GM23338 (cell line): ENCODE measurements around the gene ILK. TPM values are rescaled to one million over a fixed set of nuclear protein-coding genes. Genes with fewer than 3 reads are reported as not detected.

Source experiments
- ATAC-seq: fragments of 200-7000 bp; cut with Tn5 transposase; 3 replicates; pipeline ENCODE4 v1.9.1; 2020
- DNase-seq: peaks from one replicate; pipeline ENCODE4 v3.0.0-alpha.2; 2015; ENCODE audit warnings: low spot score
- H2AFZ ChIP-seq: fragments of 200-600 bp; sonication (generic); 2 replicates; pipeline ENCODE4 v1.8.0; 2016; ENCODE audit warnings: antibody characterized with exemption, mild to moderate bottlenecking, moderate library complexity
- H3F3A ChIP-seq: fragments of 200-600 bp; sonication (generic); replicated peaks from 2 replicates; pipeline ENCODE4 v1.8.0; 2017; ENCODE audit warnings: antibody characterized with exemption, mixed run types, low read depth
- H3K27ac ChIP-seq: fragments of 200-600 bp; sonication (generic); 2 replicates; pipeline ENCODE4 v1.6.1; 2016; ENCODE audit warnings: low read depth
- H3K27me3 ChIP-seq: fragments of 200-600 bp; sonication (generic); 2 replicates; pipeline ENCODE4 v1.8.0; 2016; ENCODE audit warnings: mild to moderate bottlenecking, mixed run types, moderate library complexity; ENCODE audit not compliant: insufficient read depth
- H3K36me3 ChIP-seq: fragments of 200-600 bp; sonication (generic); 2 replicates; pipeline ENCODE4 v1.8.0; 2016; ENCODE audit warnings: mild to moderate bottlenecking; ENCODE audit not compliant: insufficient read depth
- H3K4me1 ChIP-seq: fragments of 200-600 bp; sonication (generic); 2 replicates; pipeline ENCODE4 v1.8.0; 2016; ENCODE audit warnings: mild to moderate bottlenecking, moderate library complexity; ENCODE audit not compliant: insufficient read depth
- H3K4me2 ChIP-seq: fragments of 200-600 bp; sonication (generic); 2 replicates; pipeline ENCODE4 v1.7.1; 2017; ENCODE audit warnings: mixed run types
- H3K4me3 ChIP-seq: fragments of 200-600 bp; sonication (generic); 2 replicates; pipeline ENCODE4 v1.6.1; 2016; ENCODE audit warnings: mixed run types
- H3K79me2 ChIP-seq: fragments of 200-600 bp; sonication (generic); replicated peaks from 2 replicates; pipeline ENCODE4 v1.8.0; 2017; ENCODE audit warnings: mild to moderate bottlenecking; ENCODE audit not compliant: insufficient read depth
- H3K9me2 ChIP-seq: fragments of 200-600 bp; sonication (generic); 2 replicates; pipeline ENCODE4 v1.8.0; 2017; ENCODE audit not compliant: insufficient read depth
- H4K20me1 ChIP-seq: fragments of 200-600 bp; sonication (generic); replicated peaks from 2 replicates; pipeline ENCODE4 v1.8.0; 2017; ENCODE audit warnings: mild to moderate bottlenecking; ENCODE audit not compliant: insufficient read depth
- H3K27ac Mint-ChIP-seq: 2 replicates; pipeline ENCODE4 v1.8.0; 2020; ENCODE audit warnings: inconsistent platforms, mild to moderate bottlenecking, moderate library complexity, mixed read lengths
- H3K27me3 Mint-ChIP-seq: 3 replicates; pipeline ENCODE4 v1.8.0; 2022; ENCODE audit warnings: low read depth, mild to moderate bottlenecking, moderate library complexity, mixed read lengths, inconsistent platforms; ENCODE audit not compliant: insufficient read depth, poor library complexity
- H3K36me3 Mint-ChIP-seq: 3 replicates; pipeline ENCODE4 v1.8.0; 2021; ENCODE audit warnings: low read depth, mild to moderate bottlenecking, inconsistent platforms, moderate library complexity, mixed read lengths
- H3K4me1 Mint-ChIP-seq: 3 replicates; pipeline ENCODE4 v1.8.0; 2020; ENCODE audit warnings: mild to moderate bottlenecking, inconsistent platforms, mixed read lengths
- H3K4me3 Mint-ChIP-seq: 3 replicates; pipeline ENCODE4 v1.8.0; 2021; ENCODE audit warnings: moderate library complexity, mild to moderate bottlenecking, inconsistent platforms, mixed read lengths
- H3K9me3 Mint-ChIP-seq: 3 replicates; pipeline ENCODE4 v1.8.0; 2020; ENCODE audit warnings: moderate library complexity, mild to moderate bottlenecking, inconsistent platforms, mixed read lengths
- EZH2phosphoT487 ChIP-seq: fragments of 200-600 bp; sonication (generic); IDR thresholded peaks from one replicate; pipeline ENCODE4 v1.8.1; 2018; ENCODE audit warnings: antibody characterized with exemption; ENCODE audit not compliant: unreplicated experiment
- JUNB ChIP-seq: IDR thresholded peaks from one replicate; pipeline ENCODE4 v1.6.1; 2016; ENCODE audit warnings: antibody characterized with exemption; ENCODE audit not compliant: unreplicated experiment
- POLR2AphosphoS5 ChIP-seq: IDR thresholded peaks from 2 replicates; pipeline ENCODE4 v1.6.1; 2016; ENCODE audit warnings: antibody characterized with exemption, low read depth
- ZNF114 ChIP-seq: fragments of 250-450 bp; sonication (Bioruptor Pico); IDR thresholded peaks from 2 replicates; pipeline ENCODE4 v1.5.0; 2020; ENCODE audit warnings: mild to moderate bottlenecking, moderate library complexity
- ZNF331 ChIP-seq: fragments of 250-450 bp; sonication (Bioruptor Pico); IDR thresholded peaks from 2 replicates; pipeline ENCODE4 v1.5.0; 2020; ENCODE audit warnings: low read depth, mild to moderate bottlenecking, moderate library complexity
- polyA plus RNA-seq: library from polyadenylated mRNA; unstranded; fragments of >200 nt; fragmentation: Nextera tagmentation; extraction: Ambion mirVana; gene quantifications from 2 replicates; pipeline ENCODE4 v1.2.1, GENCODE V29; 2016
- total RNA-seq: library from RNA; depleted of rRNA; stranded (reverse); fragments of >200 nt; shearing (Covaris generic); gene quantifications from 2 replicates; pipeline ENCODE4 v1.2.3, GENCODE V29; 2014
- TF ChIP-seq, protein P1 (sequence below), 2 experiments: fragments of 200-600 bp in 1 of 2; sonication (generic) in 1 of 2; conservative IDR thresholded peaks; 2 replicates each; pipeline versions ENCODE4 v1.5.1 to v1.6.1; 2016 to 2017; ENCODE audit warnings: antibody characterized with exemption in 2 of 2, low read depth in 2 of 2, mild to moderate bottlenecking in 2 of 2, moderate library complexity in 1 of 2

Gene ILK
- total and polyA plus RNA-seq, 2 experiments from 2014 or later, result 62.6 to 91.0 TPM

GRCh38 chr11:6594142-6594768 is 9.3 kb upstream of the ILK start:
- Histone ChIP-seq H3K4me2 (no peak overlapping the region), H3K4me1 (no peaks in the 10 kb centered on the region), H3F3A (no peaks in the 10 kb centered on the region), H3K9me2 (no peaks in the 10 kb centered on the region), H3K4me3 (no peak overlapping the region), H2AFZ (no peak overlapping the region), H3K79me2 (no peaks in the 10 kb centered on the region), H3K27ac (no peak overlapping the region), H3K36me3 (0 out of 2 replicates have a peak, but pooled peaks cover 6% of the 10 kb centered on the region), H3K27me3 (no peaks in the 10 kb centered on the region), H4K20me1 (no peaks in the 10 kb centered on the region; the same call in 1 of the 2 replicates)
- ATAC-seq (no peak), DNase-seq (no peak)
- Mint-ChIP-seq H3K4me1 (peaks cover 7% of the 10 kb centered on the region; the same call in 2 of the 3 replicates), H3K4me3 (no peak overlapping the region), H3K9me3 (no peaks in the 10 kb centered on the region), H3K27me3 (no peaks in the 10 kb centered on the region), H3K27ac (no peak overlapping the region), H3K36me3 (peaks cover 5% of the 10 kb centered on the region; the same call in 2 of the 3 replicates)
- TF ChIP-seq ZNF331 (CRISPR knock-in tag), result no peak
- TF ChIP-seq, protein P1, sequence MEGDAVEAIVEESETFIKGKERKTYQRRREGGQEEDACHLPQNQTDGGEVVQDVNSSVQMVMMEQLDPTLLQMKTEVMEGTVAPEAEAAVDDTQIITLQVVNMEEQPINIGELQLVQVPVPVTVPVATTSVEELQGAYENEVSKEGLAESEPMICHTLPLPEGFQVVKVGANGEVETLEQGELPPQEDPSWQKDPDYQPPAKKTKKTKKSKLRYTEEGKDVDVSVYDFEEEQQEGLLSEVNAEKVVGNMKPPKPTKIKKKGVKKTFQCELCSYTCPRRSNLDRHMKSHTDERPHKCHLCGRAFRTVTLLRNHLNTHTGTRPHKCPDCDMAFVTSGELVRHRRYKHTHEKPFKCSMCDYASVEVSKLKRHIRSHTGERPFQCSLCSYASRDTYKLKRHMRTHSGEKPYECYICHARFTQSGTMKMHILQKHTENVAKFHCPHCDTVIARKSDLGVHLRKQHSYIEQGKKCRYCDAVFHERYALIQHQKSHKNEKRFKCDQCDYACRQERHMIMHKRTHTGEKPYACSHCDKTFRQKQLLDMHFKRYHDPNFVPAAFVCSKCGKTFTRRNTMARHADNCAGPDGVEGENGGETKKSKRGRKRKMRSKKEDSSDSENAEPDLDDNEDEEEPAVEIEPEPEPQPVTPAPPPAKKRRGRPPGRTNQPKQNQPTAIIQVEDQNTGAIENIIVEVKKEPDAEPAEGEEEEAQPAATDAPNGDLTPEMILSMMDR (conservative IDR thresholded peaks at IDR 0.05; ENCODE audit: low read depth in 2 of 2), result peak in 1 of 2 experiments; percentile 16; a peak in 1 of 4 replicates

GRCh38 chr11:6596239-6596877 is 7.2 kb upstream of the ILK start:
- Histone ChIP-seq H3K4me2 (no peak overlapping the region), H3F3A (no peaks in the 10 kb centered on the region), H3K9me2 (no peaks in the 10 kb centered on the region), H2AFZ (no peak overlapping the region), H3K4me3 (no peak overlapping the region), H3K79me2 (no peaks in the 10 kb centered on the region), H3K36me3 (peaks cover 11% of the 10 kb centered on the region; the same call in 1 of the 2 replicates), H3K27ac (no peak overlapping the region), H3K27me3 (no peaks in the 10 kb centered on the region), H4K20me1 (no peaks in the 10 kb centered on the region; the same call in 1 of the 2 replicates), H3K4me1 (no peaks in the 10 kb centered on the region)
- H3K27me3 Mint-ChIP-seq, result no peaks in the 10 kb centered on the region
- H3K9me3 Mint-ChIP-seq, result no peaks in the 10 kb centered on the region
- H3K36me3 Mint-ChIP-seq, result peaks cover 12% of the 10 kb centered on the region
- no peak overlapping the region for H3K27ac Mint-ChIP-seq
- no peak for ATAC-seq
- H3K4me1 Mint-ChIP-seq, result peaks cover 7% of the 10 kb centered on the region; the same call in 2 of the 3 replicates
- DNase-seq, result no peak
- TF ChIP-seq, protein P1 (conservative IDR thresholded peaks at IDR 0.05; ENCODE audit: low read depth in 2 of 2), result no peak
- no peak for TF ChIP-seq POLR2AphosphoS5
- TF ChIP-seq ZNF114, result no peak
- TF ChIP-seq JUNB, result no peak
- no peak for TF ChIP-seq EZH2phosphoT487
- no peak overlapping the region for H3K4me3 Mint-ChIP-seq
